Suprapubic skin (tissue), 4 donors: ENCODE measurements around the gene RPUSD1. TPM values are rescaled to one million over a fixed set of nuclear protein-coding genes. Genes with fewer than 3 reads are reported as not detected.
"Not testable (repeated sequence)": the region's sequence is repeated elsewhere in the genome, so short reads cannot be mapped to it uniquely, and the experiment has no call there.

Experiments used
- DNase-seq, 2 donors: peaks; one replicate each; pipeline ENCODE4 v3.0.0-alpha.2; 2019; ENCODE audit warnings: low spot score in 2 of 2
- H3K27ac ChIP-seq: fragments of 200-600 bp; sonication (generic); one replicate; pipeline ENCODE4 v1.5.1; 2019
- H3K27me3 ChIP-seq: fragments of 200-600 bp; sonication (generic); one replicate; pipeline ENCODE4 v1.5.1; 2019
- H3K36me3 ChIP-seq: fragments of 200-600 bp; sonication (generic); one replicate; pipeline ENCODE4 v1.5.1; 2019
- H3K4me1 ChIP-seq: fragments of 200-600 bp; sonication (generic); one replicate; pipeline ENCODE4 v1.5.1; 2019
- H3K4me3 ChIP-seq: fragments of 200-600 bp; sonication (generic); one replicate; pipeline ENCODE4 v1.5.1; 2019; ENCODE audit warnings: mild to moderate bottlenecking
- H3K9me3 ChIP-seq: fragments of 200-600 bp; sonication (generic); one replicate; pipeline ENCODE4 v1.5.1; 2019
- CTCF ChIP-seq, 2 donors: fragments of 200-600 bp in 1 of 2; fragments of 450-650 bp in 1 of 2; sonication (generic) in 1 of 2; IDR thresholded peaks; one replicate each; pipeline ENCODE4 v1.5.1; 2016 to 2019; ENCODE audit warnings: antibody characterized with exemption in 2 of 2, mild to moderate bottlenecking in 1 of 2, moderate library complexity in 1 of 2
- EP300 ChIP-seq: sonication (generic); formaldehyde crosslinking; IDR thresholded peaks from one replicate; pipeline ENCODE4 v1.6.1; 2017; ENCODE audit warnings: antibody characterized with exemption
- POLR2A ChIP-seq, 2 donors: fragments of 450-650 bp; IDR thresholded peaks; one replicate each; pipeline ENCODE4 v1.6.1; 2017; ENCODE audit warnings: antibody characterized with exemption in 2 of 2, mild to moderate bottlenecking in 2 of 2, moderate library complexity in 2 of 2
- POLR2AphosphoS5 ChIP-seq, 3 donors: sonication (generic); formaldehyde crosslinking; IDR thresholded peaks; one replicate each; pipeline ENCODE4 v1.6.1; 2017; ENCODE audit warnings: antibody characterized with exemption in 3 of 3
- WGBS: methylation state at CpG from one replicate; pipeline ENCODE4 v1.1.5; 2018; 5-methylcytosine and 5-hydroxymethylcytosine counted together
- total RNA-seq, 4 donors: library from RNA; depleted of rRNA; stranded (reverse); fragments of >200 nt; gene quantifications; one replicate each; pipeline ENCODE4 v1.1.0, GENCODE V29; 2016

Gene RPUSD1
- total RNA-seq, 4 donors from 2014 or later, result 13.6 to 27.1 (median 21.8) TPM

DNA sequence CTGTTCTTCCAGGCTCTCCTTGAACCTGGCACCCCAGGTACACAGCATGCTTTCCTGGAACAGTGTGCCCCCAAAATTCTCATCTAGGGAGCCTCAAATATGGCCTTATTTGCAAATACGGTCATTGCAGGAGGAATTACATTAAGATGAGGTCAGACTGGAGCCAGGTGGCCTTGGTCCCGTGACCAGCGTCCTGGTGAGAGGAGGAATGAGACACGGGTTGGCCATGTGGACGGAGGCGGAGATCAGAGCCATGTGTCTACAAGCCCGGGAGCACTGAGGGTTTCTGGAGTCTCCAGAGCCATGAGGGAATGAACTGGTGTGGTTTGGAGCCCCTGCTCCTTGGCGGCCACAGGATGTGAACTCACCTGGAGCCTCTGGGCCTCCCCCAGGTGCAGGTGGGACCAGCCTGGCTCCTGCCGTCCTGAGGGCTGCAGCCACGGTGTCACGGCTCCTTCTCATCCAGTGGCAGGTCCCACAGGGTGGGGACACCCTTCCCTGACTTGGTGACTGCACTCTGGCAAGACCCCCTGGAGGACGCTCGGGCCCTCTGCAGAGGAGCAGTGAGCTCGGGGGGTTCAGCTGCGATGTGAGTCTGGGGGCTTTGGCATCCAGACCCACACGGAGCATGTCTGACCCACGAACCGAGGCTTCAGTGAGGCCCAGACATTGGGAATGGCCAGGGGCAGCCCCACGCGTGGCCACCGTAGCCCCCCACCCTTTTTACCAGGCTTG, 34.2 kb upstream of the RPUSD1 start:
- DNase-seq, result no peak
- Histone ChIP-seq H3K27me3 (peaks cover 69% of the 10 kb centered on the region), H3K36me3 (no peaks in the 10 kb centered on the region), H3K27ac (no peak overlapping the region), H3K4me3 (no peak overlapping the region), H3K4me1 (peaks cover 10% of the 10 kb centered on the region), H3K9me3 (no peaks in the 10 kb centered on the region)
- TF ChIP-seq POLR2A (IDR thresholded peaks at IDR 0.05) (no peak), POLR2AphosphoS5 (IDR thresholded peaks at IDR 0.05) (no peak), CTCF (IDR thresholded peaks at IDR 0.05) (no peak), EP300 (no peak)
- WGBS, result 86% methylated on average over 16 of the region's 21 CpGs

DNA sequence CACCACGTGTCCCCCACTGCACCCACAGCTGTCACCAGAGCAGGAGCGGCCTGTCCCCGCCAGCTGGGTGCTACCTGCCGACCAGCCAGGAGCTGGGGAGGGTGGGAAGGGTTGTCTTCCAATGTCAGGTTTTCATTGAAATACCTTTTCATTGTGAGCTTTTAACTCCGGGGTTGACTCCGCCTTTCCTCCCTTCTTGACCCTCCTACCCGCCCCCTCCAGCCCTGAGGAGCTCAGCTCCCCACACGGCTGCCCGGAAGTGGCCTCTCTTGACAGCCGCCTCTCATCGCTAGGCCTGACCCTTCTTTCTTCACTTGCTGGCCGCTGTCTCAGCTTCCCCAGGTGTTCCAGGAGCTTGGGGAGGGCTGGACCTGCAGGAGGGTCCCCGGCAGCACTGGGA, 33.6 kb upstream of the RPUSD1 start:
- no peak overlapping the region for H3K4me3 ChIP-seq
- peaks cover 75% of the 10 kb centered on the region for H3K27me3 ChIP-seq
- WGBS, result 65% methylated on average over 13 of the region's 13 CpGs
- no peaks in the 10 kb centered on the region for H3K9me3 ChIP-seq
- no peaks in the 10 kb centered on the region for H3K36me3 ChIP-seq
- no peak overlapping the region for H3K27ac ChIP-seq
- no peak for DNase-seq
- H3K4me1 ChIP-seq, result peaks cover 10% of the 10 kb centered on the region
- TF ChIP-seq POLR2A (IDR thresholded peaks at IDR 0.05) (no peak), POLR2AphosphoS5 (IDR thresholded peaks at IDR 0.05) (no peak), EP300 (no peak), CTCF (IDR thresholded peaks at IDR 0.05) (no peak)

- Histone ChIP-seq H3K4me3 (no peak overlapping the region), H3K27me3 (peaks cover 80% of the 10 kb centered on the region), H3K9me3 (no peaks in the 10 kb centered on the region), H3K4me1 (peaks cover 8% of the 10 kb centered on the region), H3K27ac (no peak overlapping the region), H3K36me3 (no peaks in the 10 kb centered on the region)
- 75% methylated on average over 12 of the region's 12 CpGs for WGBS
- no peak for TF ChIP-seq POLR2AphosphoS5 (IDR thresholded peaks at IDR 0.05)
- no peak for TF ChIP-seq POLR2A (IDR thresholded peaks at IDR 0.05)
- no peak for TF ChIP-seq EP300
- TF ChIP-seq CTCF (IDR thresholded peaks at IDR 0.05), result no peak
- no peak for DNase-seq
Measured at GRCh38 chr16:820748-821147, 32.6 kb upstream of the RPUSD1 start.

DNA sequence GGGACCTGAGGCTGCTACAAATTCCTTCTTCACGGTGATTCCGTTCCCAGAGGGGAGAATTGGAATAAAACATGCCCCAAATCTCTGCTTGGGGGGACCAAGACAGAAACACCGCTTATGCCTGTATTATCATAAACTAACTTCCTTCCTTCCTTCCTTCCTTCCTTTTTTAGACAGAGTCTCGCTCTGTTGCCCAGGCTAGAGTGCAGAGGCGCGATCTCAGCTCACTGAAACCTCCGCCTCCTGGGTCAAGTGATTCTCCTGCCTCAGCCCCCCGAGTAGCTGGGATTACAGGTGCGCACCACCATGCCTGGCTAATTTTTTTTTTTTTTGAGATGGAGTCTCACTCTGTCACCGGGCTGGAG, 31.8 kb upstream of the RPUSD1 start:
- not testable (repeated sequence) for H3K27ac ChIP-seq, DNase-seq, H3K36me3 ChIP-seq, H3K4me1 ChIP-seq, H3K4me3 ChIP-seq, H3K9me3 ChIP-seq
- peaks cover 81% of the 10 kb centered on the region for H3K27me3 ChIP-seq
- 68% methylated on average over 10 of the region's 10 CpGs for WGBS

GRCh38 chr16:819336-820043, 31.3 kb upstream of the RPUSD1 start:
- H3K27ac ChIP-seq, result no peak overlapping the region
- H3K27me3 ChIP-seq, result peaks cover 80% of the 10 kb centered on the region
- 80% methylated on average over 23 of the region's 23 CpGs for WGBS
- H3K9me3 ChIP-seq, result no peaks in the 10 kb centered on the region
- H3K4me1 ChIP-seq, result no peaks in the 10 kb centered on the region
- no peaks in the 10 kb centered on the region for H3K36me3 ChIP-seq
- no peak for TF ChIP-seq CTCF (IDR thresholded peaks at IDR 0.05)
- no peak for TF ChIP-seq POLR2AphosphoS5 (IDR thresholded peaks at IDR 0.05)
- no peak for TF ChIP-seq POLR2A (IDR thresholded peaks at IDR 0.05)
- TF ChIP-seq EP300, result no peak
- DNase-seq, result no peak
- H3K4me3 ChIP-seq, result no peak overlapping the region
